HEK293 (cell line): ENCODE data around the gene CACNA1D.

Experiments
- CTCF ChIA-PET: fragments of 350-600 bp; formaldehyde crosslinking; extraction: SDS; loops from one replicate; lab custom pipeline; 2021; ENCODE audit warnings: antibody characterized with exemption; lab: Yijun Ruan, JAX
- POLR2A ChIA-PET: fragments of 300-600 bp; formaldehyde crosslinking; extraction: SDS; loops from one replicate; lab custom pipeline; 2020; ENCODE audit warnings: antibody characterized with exemption, inconsistent platforms; lab: Yijun Ruan, JAX
- H3K27ac ChIP-seq: fragments of 200-500 bp; sonication (Bioruptor generic); 2 replicates; pipeline ENCODE4 v1.5.1; 2014; ENCODE audit warnings: low read depth, low read length, control low read depth, inconsistent platforms; ENCODE audit errors: extremely low read depth
- H3K36me3 ChIP-seq, 2 experiments: fragments of 200-500 bp in 1 of 2; sonication (Bioruptor generic) in 1 of 2; 1 replicate in 1 of 2; 2 replicates in 1 of 2; pipeline ENCODE4 v1.5.1; 2014 to 2017; ENCODE audit warnings: inconsistent platforms in 2 of 2, low read length in 2 of 2; ENCODE audit not compliant: control insufficient read depth in 2 of 2, insufficient read depth in 1 of 2
- H3K4me1 ChIP-seq: fragments of 200-500 bp; sonication (Bioruptor generic); 2 replicates; pipeline ENCODE4 v1.5.1; 2014; ENCODE audit warnings: mild to moderate bottlenecking, low read length, inconsistent platforms; ENCODE audit not compliant: control insufficient read depth, insufficient read depth
- H3K4me3 ChIP-seq: 2 replicates; pipeline ENCODE4 v1.5.1; 2011; ENCODE audit warnings: low read depth, mild to moderate bottlenecking, control low read depth, low read length, moderate library complexity
- H3K9me3 ChIP-seq: fragments of 200-500 bp; sonication (Bioruptor generic); 2 replicates; pipeline ENCODE4 v1.5.1; 2014; ENCODE audit warnings: low read depth, low read length, inconsistent platforms; ENCODE audit not compliant: control insufficient read depth, insufficient read depth
- BCL11A ChIP-seq: fragments of 450-650 bp; formaldehyde crosslinking; IDR thresholded peaks from 2 replicates; pipeline ENCODE4 v1.5.1; 2016; ENCODE audit warnings: low read depth, missing biosample characterization, missing genetic modification characterization
- HOXA7 ChIP-seq: sonication (generic); formaldehyde crosslinking; IDR thresholded peaks from 2 replicates; pipeline ENCODE4 v1.8.1; 2022; ENCODE audit warnings: missing genetic modification reagents, borderline replicate concordance
- KLF1 ChIP-seq: fragments of 450-650 bp; formaldehyde crosslinking; IDR thresholded peaks from 2 replicates; pipeline ENCODE4 v1.5.1; 2016; ENCODE audit warnings: missing biosample characterization, missing genetic modification characterization
- SETDB1 ChIP-seq: IDR thresholded peaks from one replicate; pipeline ENCODE4 v1.6.1; 2017; ENCODE audit warnings: mild to moderate bottlenecking, low read length, moderate library complexity, mixed read lengths; ENCODE audit not compliant: insufficient read length
- ZBTB17 ChIP-seq: fragments of 450-650 bp; formaldehyde crosslinking; IDR thresholded peaks from 2 replicates; pipeline ENCODE4 v1.5.1; 2016; ENCODE audit warnings: missing biosample characterization, missing genetic modification characterization
- ZBTB21 ChIP-seq: fragments of 450-650 bp; formaldehyde crosslinking; IDR thresholded peaks from 2 replicates; pipeline ENCODE4 v1.5.1; 2017; ENCODE audit warnings: missing biosample characterization, missing genetic modification characterization
- ZBTB8A ChIP-seq: fragments of 450-650 bp; formaldehyde crosslinking; IDR thresholded peaks from 2 replicates; pipeline ENCODE4 v1.5.1; 2016; ENCODE audit warnings: missing biosample characterization, missing genetic modification characterization
- ZFP69B ChIP-seq: fragments of 450-650 bp; formaldehyde crosslinking; IDR thresholded peaks from 2 replicates; pipeline ENCODE4 v1.5.1; 2016; ENCODE audit warnings: missing biosample characterization, missing genetic modification characterization
- ZIC2 ChIP-seq: fragments of 450-650 bp; formaldehyde crosslinking; IDR thresholded peaks from 2 replicates; pipeline ENCODE4 v1.5.1; 2016; ENCODE audit warnings: missing biosample characterization, missing genetic modification characterization
- ZNF112 ChIP-seq: fragments of 450-650 bp; formaldehyde crosslinking; IDR thresholded peaks from 2 replicates; pipeline ENCODE4 v1.5.0; 2017; ENCODE audit warnings: missing biosample characterization, missing genetic modification characterization
- ZNF184 ChIP-seq: fragments of 450-650 bp; IDR thresholded peaks from 2 replicates; pipeline ENCODE4 v1.5.1; 2018; ENCODE audit warnings: missing biosample characterization, mild to moderate bottlenecking, missing genetic modification characterization
- ZNF19 ChIP-seq: fragments of 450-650 bp; formaldehyde crosslinking; IDR thresholded peaks from 2 replicates; pipeline ENCODE4; 2016; ENCODE audit warnings: missing biosample characterization, missing genetic modification characterization, low read depth
- ZNF202 ChIP-seq: fragments of 450-650 bp; formaldehyde crosslinking; IDR thresholded peaks from 2 replicates; pipeline ENCODE4 v1.5.1; 2016; ENCODE audit warnings: missing biosample characterization, missing genetic modification characterization, borderline replicate concordance
- ZNF350 ChIP-seq: fragments of 450-650 bp; formaldehyde crosslinking; IDR thresholded peaks from 2 replicates; pipeline ENCODE4 v1.5.0; 2017; ENCODE audit warnings: missing biosample characterization, mild to moderate bottlenecking, missing genetic modification characterization
- ZNF394 ChIP-seq: fragments of 450-650 bp; formaldehyde crosslinking; IDR thresholded peaks from 2 replicates; pipeline ENCODE4 v1.5.1; 2016; ENCODE audit warnings: missing biosample characterization, missing genetic modification characterization, mild to moderate bottlenecking, moderate library complexity, borderline replicate concordance
- ZNF416 ChIP-seq: fragments of 450-650 bp; formaldehyde crosslinking; IDR thresholded peaks from 2 replicates; pipeline ENCODE4 v1.5.1; 2016; ENCODE audit warnings: missing biosample characterization, missing genetic modification characterization
- ZNF426 ChIP-seq: fragments of 450-650 bp; formaldehyde crosslinking; IDR thresholded peaks from 2 replicates; pipeline ENCODE4 v1.5.1; 2017; ENCODE audit warnings: missing biosample characterization, missing genetic modification characterization, mild to moderate bottlenecking, inconsistent platforms, moderate library complexity
- ZNF433 ChIP-seq: fragments of 450-650 bp; formaldehyde crosslinking; IDR thresholded peaks from 2 replicates; pipeline ENCODE4 v1.5.1; 2016; ENCODE audit warnings: missing biosample characterization, missing genetic modification characterization, low read depth
- ZNF473 ChIP-seq: fragments of 450-650 bp; formaldehyde crosslinking; IDR thresholded peaks from 2 replicates; pipeline ENCODE4 v1.5.1; 2017; ENCODE audit warnings: missing biosample characterization, missing genetic modification characterization
- ZNF514 ChIP-seq: fragments of 450-650 bp; formaldehyde crosslinking; IDR thresholded peaks from 2 replicates; pipeline ENCODE4 v1.5.1; 2016; ENCODE audit warnings: missing biosample characterization, missing genetic modification characterization
- ZNF558 ChIP-seq: fragments of 450-650 bp; formaldehyde crosslinking; IDR thresholded peaks from 2 replicates; pipeline ENCODE4 v1.5.1; 2016; ENCODE audit warnings: missing biosample characterization, missing genetic modification characterization
- ZNF596 ChIP-seq: fragments of 450-650 bp; IDR thresholded peaks from 2 replicates; pipeline ENCODE4 v1.5.0; 2018; ENCODE audit warnings: missing biosample characterization, mild to moderate bottlenecking, missing genetic modification characterization, moderate library complexity
- ZNF624 ChIP-seq: fragments of 450-650 bp; formaldehyde crosslinking; IDR thresholded peaks from 2 replicates; pipeline ENCODE4 v1.5.1; 2017; ENCODE audit warnings: missing biosample characterization, missing genetic modification characterization
- ZNF654 ChIP-seq: fragments of 450-650 bp; formaldehyde crosslinking; IDR thresholded peaks from 2 replicates; pipeline ENCODE4 v1.5.1; 2016; ENCODE audit warnings: low read depth, missing biosample characterization, missing genetic modification characterization
- ZNF791 ChIP-seq: fragments of 450-650 bp; formaldehyde crosslinking; IDR thresholded peaks from 2 replicates; pipeline ENCODE4 v1.5.1; 2016; ENCODE audit warnings: missing biosample characterization, missing genetic modification characterization
- ZNF830 ChIP-seq: fragments of 450-650 bp; IDR thresholded peaks from 2 replicates; pipeline ENCODE4 v1.5.0; 2018; ENCODE audit warnings: missing biosample characterization, missing genetic modification characterization, low read depth, mild to moderate bottlenecking, moderate library complexity

CACNA1D gene

DNA sequence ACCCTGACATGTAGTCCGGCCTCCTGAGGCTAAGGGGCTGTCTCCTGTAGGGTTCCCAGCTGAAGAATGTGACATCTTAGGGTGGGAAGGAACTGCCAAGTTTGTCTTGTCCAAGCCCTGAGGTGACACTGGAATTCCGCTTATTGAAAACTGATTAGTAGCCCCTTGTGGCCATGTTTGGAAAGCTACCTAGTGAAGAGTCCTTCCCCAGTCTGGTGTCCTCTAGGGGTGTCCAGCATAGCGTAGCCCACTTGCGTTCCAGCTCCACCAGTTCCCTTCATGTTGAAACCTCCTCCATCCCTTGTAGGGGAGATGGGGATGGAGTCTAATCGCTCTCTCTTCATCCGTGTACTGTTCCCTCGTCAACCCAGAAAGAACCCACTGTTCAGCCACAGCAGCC is 272.3 kb downstream of the CACNA1D start:
- Histone ChIP-seq H3K36me3 (no peaks in the 10 kb centered on the region), H3K4me1 (no peaks in the 10 kb centered on the region), H3K9me3 (no peaks in the 10 kb centered on the region), H3K27ac (no peak overlapping the region), H3K4me3 (no peak overlapping the region)
- CTCF ChIA-PET, result no interaction called here
- no peak for TF ChIP-seq ZNF596 (tag by site-specific recombination)
- TF ChIP-seq ZNF830 (tag by site-specific recombination), result no peak
- no peak for TF ChIP-seq ZNF558 (tag by site-specific recombination)
- TF ChIP-seq KLF1 (tag by site-specific recombination), result no peak
- no peak for TF ChIP-seq ZNF112
- no peak for TF ChIP-seq ZBTB21
- TF ChIP-seq ZNF426 (tag by site-specific recombination), result no peak
- TF ChIP-seq ZBTB8A (tag by site-specific recombination), result no peak
- TF ChIP-seq ZNF514 (tag by site-specific recombination), result no peak
- no peak for TF ChIP-seq ZNF202 (tag by site-specific recombination)
- TF ChIP-seq BCL11A, result no peak
- TF ChIP-seq ZNF654 (tag by site-specific recombination), result no peak
- TF ChIP-seq ZNF184 (tag by site-specific recombination), result no peak
- no peak for TF ChIP-seq ZNF791 (tag by site-specific recombination)
- no peak for TF ChIP-seq ZFP69B (tag by site-specific recombination)
- no peak for TF ChIP-seq SETDB1
- TF ChIP-seq ZBTB17, result no peak
- no peak for TF ChIP-seq ZNF394 (tag by site-specific recombination)
- TF ChIP-seq ZNF19 (tag by site-specific recombination), result no peak
- POLR2A ChIA-PET, result no interaction called here

DNA sequence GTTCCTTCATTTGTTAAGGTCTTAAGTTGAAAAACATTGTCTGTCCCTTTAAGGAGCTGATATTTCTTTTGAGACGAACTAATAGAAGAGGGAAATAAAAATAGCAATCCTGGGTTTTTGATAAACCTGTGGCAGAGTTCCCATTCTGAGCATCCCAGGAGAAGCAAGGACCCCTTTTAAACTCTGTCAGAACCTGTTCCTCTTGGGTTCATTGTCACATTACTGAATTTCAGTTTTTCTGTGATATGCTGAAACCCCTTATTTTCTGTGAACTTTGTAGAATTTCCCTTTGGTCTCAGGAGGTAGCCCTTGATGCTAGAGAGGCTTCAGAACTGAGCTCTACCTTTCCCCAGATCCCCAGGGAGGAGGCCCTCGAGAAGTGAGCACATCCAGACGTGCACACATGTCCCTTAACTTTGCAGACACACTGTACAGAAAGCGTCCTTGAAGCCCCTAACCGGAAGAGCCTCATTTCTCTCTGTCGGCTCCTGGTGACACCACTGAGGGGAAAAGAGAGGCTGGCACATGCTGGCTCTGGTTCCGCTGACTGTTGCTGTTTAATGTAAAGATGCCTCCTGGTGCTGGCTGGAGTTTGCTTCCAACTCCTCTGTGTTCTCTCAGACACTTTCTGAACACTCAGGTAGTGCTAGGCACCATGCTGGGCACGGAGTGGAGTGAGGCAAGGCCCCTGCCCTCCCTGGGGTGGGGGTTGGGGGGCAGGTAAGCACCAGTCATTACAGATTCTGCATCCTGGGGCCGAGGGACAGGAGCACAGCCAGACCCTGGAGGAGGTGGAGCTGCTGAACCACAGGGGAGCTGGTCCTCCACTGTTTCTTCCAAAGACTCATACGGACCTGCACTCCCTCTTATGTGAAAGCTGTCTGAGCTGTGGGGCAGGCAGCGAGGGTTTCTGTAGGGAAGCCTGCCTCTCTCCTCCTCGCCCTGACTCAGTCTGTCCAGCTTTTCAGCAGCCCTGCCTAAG is 274.4 kb downstream of the CACNA1D start:
- Histone ChIP-seq H3K27ac (no peak overlapping the region), H3K36me3 (no peaks in the 10 kb centered on the region)
- POLR2A ChIA-PET, result no interaction called here
- CTCF ChIA-PET, result no interaction called here
- TF ChIP-seq ZIC2 (tag by site-specific recombination) (peak; percentile 88), ZNF433 (no peak)
- TF ChIP-seq, all 188 proteins: peak for 1
- Histone ChIP-seq H3K4me3 (no peak overlapping the region), H3K9me3 (no peaks in the 10 kb centered on the region), H3K4me1 (no peaks in the 10 kb centered on the region)

DNA sequence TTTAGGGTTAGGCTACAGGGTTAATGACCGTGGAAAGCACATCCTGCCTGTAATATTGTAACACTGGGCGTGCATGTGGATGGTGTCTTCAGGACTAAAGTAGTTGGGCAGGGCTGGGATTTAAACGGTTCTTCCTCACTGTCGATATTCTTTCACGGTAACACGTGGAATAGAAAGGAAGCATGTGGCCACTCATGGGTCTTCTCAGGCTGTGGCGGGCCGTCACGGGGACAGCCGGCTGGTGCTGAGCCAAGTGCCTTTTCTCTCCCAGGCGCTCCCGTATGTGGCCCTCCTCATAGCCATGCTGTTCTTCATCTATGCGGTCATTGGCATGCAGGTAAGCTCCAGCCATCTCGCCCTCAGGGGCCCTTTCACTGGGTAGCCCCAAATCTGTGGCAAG is 278.2 kb downstream of the CACNA1D start:
- Histone ChIP-seq H3K4me1 (no peaks in the 10 kb centered on the region), H3K4me3 (no peak overlapping the region), H3K27ac (no peak overlapping the region), H3K36me3 (no peaks in the 10 kb centered on the region), H3K9me3 (no peaks in the 10 kb centered on the region)
- CTCF ChIA-PET, result no interaction called here
- TF ChIP-seq ZNF416 (tag by site-specific recombination) (no peak), ZNF624 (no peak), ZNF473 (tag by site-specific recombination) (no peak), ZNF350 (tag by site-specific recombination) (no peak), HOXA7 (no peak)
- POLR2A ChIA-PET, result no interaction called here
